ENCODE data around the gene CLIP2.
A peak's percentile ranks its signal among the peaks of the same experiment; 100 is the strongest.

DNA sequence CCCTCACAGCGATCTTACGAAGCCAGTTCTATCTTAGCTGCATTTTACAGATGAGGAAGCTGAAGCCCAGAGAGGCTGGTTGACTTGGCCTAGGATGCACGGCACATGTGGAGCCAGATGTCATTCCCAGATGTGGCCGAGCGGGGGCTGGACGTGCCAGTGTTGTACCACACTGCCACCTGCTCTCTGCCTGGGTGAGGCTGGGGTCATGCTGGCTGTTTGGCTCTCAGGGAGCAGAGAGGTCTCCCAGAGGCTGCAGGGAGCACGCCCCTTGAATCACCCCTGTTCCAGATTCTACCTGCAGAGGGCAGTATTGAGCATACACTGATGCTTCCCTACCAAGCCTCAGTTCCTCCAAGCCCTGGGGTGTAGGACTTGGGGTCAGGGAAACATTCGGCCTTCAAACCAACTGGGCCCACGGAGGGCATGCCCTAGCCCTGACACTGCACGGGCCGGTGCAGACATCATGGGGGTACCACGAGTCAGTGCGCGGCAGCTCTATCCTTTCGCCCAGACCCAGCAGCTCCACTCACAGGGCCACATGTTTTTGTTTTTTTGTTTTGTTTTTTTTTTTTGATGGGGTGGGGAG, 160.7 kb downstream of the CLIP2 start:
- TF ChIP-seq NFRKB (IDR thresholded peaks at IDR 0.05) (no peak), HDGF (IDR thresholded peaks at IDR 0.05; ENCODE audit: borderline replicate concordance) (no peak), TARDBP (IDR thresholded peaks at IDR 0.05) (no peak), FOXM1 (IDR thresholded peaks at IDR 0.05; ENCODE audit: borderline replicate concordance) (no peak), FOXK2 (IDR thresholded peaks at IDR 0.05) (no peak), ZNF384 (IDR thresholded peaks at IDR 0.05) (0 out of 2 replicates have a peak, but pooled peaks have one; percentile 20), L3MBTL2 (conservative IDR thresholded peaks at IDR 0.05) (no peak), BHLHE40 (IDR thresholded peaks at IDR 0.05; ENCODE audit: borderline replicate concordance) (no peak), SP1 (IDR thresholded peaks at IDR 0.05) (no peak), LEF1 (IDR thresholded peaks at IDR 0.05; ENCODE audit: borderline replicate concordance) (no peak)

Measured in HEK293T (cell line).